Hepatocyte (in vitro differentiated cells): ENCODE results near the gene GPR157.

ENCODE experiments used
- CTCF ChIP-seq: fragments of 200-600 bp; sonication (generic); IDR thresholded peaks from 2 replicates; pipeline ENCODE4 v1.5.1; 2016; ENCODE audit warnings: antibody characterized with exemption, mild to moderate bottlenecking; ENCODE audit not compliant: poor library complexity
- EZH2 ChIP-seq: fragments of 200-600 bp; sonication (generic); IDR thresholded peaks from 2 replicates; pipeline ENCODE4 v1.6.1; 2016; ENCODE audit warnings: antibody characterized with exemption, mild to moderate bottlenecking, borderline replicate concordance
- EZH2phosphoT487 ChIP-seq: fragments of 200-600 bp; sonication (generic); IDR thresholded peaks from one replicate; pipeline ENCODE4 v1.6.1; 2018; ENCODE audit warnings: antibody characterized with exemption, mild to moderate bottlenecking, low read depth, moderate library complexity; ENCODE audit not compliant: unreplicated experiment, severe bottlenecking

GRCh38 chr1:9120312-9120958 is 8.5 kb downstream of the GPR157 start:
- TF ChIP-seq CTCF (no peak), EZH2 (no peak), EZH2phosphoT487 (no peak)
